IMR-90 (cell line): ENCODE data around the gene SH2B3. TPM values are rescaled to one million over a fixed set of nuclear protein-coding genes. Genes with fewer than 3 reads are reported as not detected.

Experiments
- ATAC-seq: fragments of 200-7000 bp; cut with Tn5 transposase; 2 replicates; pipeline ENCODE4 v1.9.1; 2020; ENCODE audit warnings: low read depth, mild to moderate bottlenecking, moderate library complexity
- BruUV-seq: library from RNA; stranded (reverse); fragments of 400-500 nt; replicated peaks from 2 replicates; lab custom pipeline; 2021; lab: Mats Ljungman, UMichigan
- CTCF ChIA-PET: fragments of 300-600 bp; formaldehyde crosslinking; extraction: SDS; loops from one replicate; lab custom pipeline; 2021; ENCODE audit warnings: antibody characterized with exemption; lab: Yijun Ruan, JAX
- POLR2A ChIA-PET: fragments of 300-600 bp; sonication (Branson Sonifier 250); formaldehyde crosslinking; loops from one replicate; lab custom pipeline; 2022; ENCODE audit warnings: antibody characterized with exemption; ENCODE audit not compliant: unreplicated experiment; lab: Charles Lee
- DNase-seq: peaks from one replicate; pipeline ENCODE4 v3.0.0; 2013
- H2AFZ ChIP-seq: replicated peaks from 2 replicates; pipeline ENCODE3; 2013; ENCODE audit warnings: low read length, mild to moderate bottlenecking; ENCODE audit not compliant: poor library complexity
- H2AK5ac ChIP-seq: 2 replicates; pipeline ENCODE4 v1.6.1; 2013; ENCODE audit warnings: low read depth, low read length, inconsistent platforms
- H2AK9ac ChIP-seq: replicated peaks from 2 replicates; pipeline ENCODE3; 2013; ENCODE audit warnings: mild to moderate bottlenecking, low read depth, low read length, moderate library complexity; ENCODE audit not compliant: poor library complexity
- H2BK120ac ChIP-seq: 2 replicates; pipeline ENCODE4 v1.6.1; 2013; ENCODE audit warnings: low read depth, low read length, inconsistent platforms
- H2BK15ac ChIP-seq: 3 replicates; pipeline ENCODE4 v1.6.1; 2013; ENCODE audit warnings: low read depth, low read length, inconsistent platforms
- H2BK20ac ChIP-seq: 2 replicates; pipeline ENCODE4 v1.6.1; 2013; ENCODE audit warnings: low read depth, mild to moderate bottlenecking, inconsistent platforms, low read length, moderate library complexity
- H2BK5ac ChIP-seq: 2 replicates; pipeline ENCODE4 v1.6.1; 2013; ENCODE audit warnings: mild to moderate bottlenecking, low read depth, low read length, inconsistent platforms; ENCODE audit not compliant: poor library complexity, severe bottlenecking
- H3K14ac ChIP-seq: replicated peaks from 2 replicates; pipeline ENCODE4 v1.6.1; 2013; ENCODE audit warnings: low read depth, low read length, inconsistent platforms
- H3K18ac ChIP-seq: 2 replicates; pipeline ENCODE4 v1.6.1; 2013; ENCODE audit warnings: low read depth, low read length, control low read depth
- H3K23ac ChIP-seq: 2 replicates; pipeline ENCODE4 v1.6.1; 2013; ENCODE audit warnings: low read depth, low read length, inconsistent platforms
- H3K27ac ChIP-seq: 2 replicates; pipeline ENCODE4 v1.5.1; 2013; ENCODE audit warnings: mild to moderate bottlenecking, control low read depth, low read length; ENCODE audit not compliant: insufficient read depth
- H3K27me3 ChIP-seq: 2 replicates; pipeline ENCODE4 v1.6.1; 2013; ENCODE audit warnings: low read length; ENCODE audit not compliant: control insufficient read depth, insufficient read depth
- H3K36me3 ChIP-seq: 2 replicates; pipeline ENCODE4 v1.6.1; 2013; ENCODE audit warnings: low read length, mixed read lengths; ENCODE audit not compliant: control insufficient read depth, insufficient read depth
- H3K4ac ChIP-seq: 2 replicates; pipeline ENCODE4 v1.6.1; 2013; ENCODE audit warnings: low read depth, low read length, inconsistent platforms
- H3K4me1 ChIP-seq: 2 replicates; pipeline ENCODE4 v1.6.1; 2013; ENCODE audit warnings: low read length, mixed read lengths; ENCODE audit not compliant: control insufficient read depth, insufficient read depth
- H3K4me2 ChIP-seq: 2 replicates; pipeline ENCODE4 v1.6.1; 2013; ENCODE audit warnings: low read depth, mild to moderate bottlenecking, control low read depth, low read length, moderate library complexity
- H3K4me3 ChIP-seq: 2 replicates; pipeline ENCODE4 v1.5.1; 2013; ENCODE audit warnings: low read depth, mild to moderate bottlenecking, control low read depth, low read length, moderate library complexity; ENCODE audit not compliant: insufficient read depth
- H3K56ac ChIP-seq: 2 replicates; pipeline ENCODE4 v1.6.1; 2013; ENCODE audit warnings: low read length, inconsistent platforms; ENCODE audit not compliant: insufficient read depth; ENCODE audit errors: extremely low read depth
- H3K79me1 ChIP-seq, 2 experiments: 2 replicates each; pipeline ENCODE4 v1.6.1; 2013; ENCODE audit warnings: low read length in 2 of 2, inconsistent platforms in 1 of 2, low read depth in 1 of 2
- H3K9ac ChIP-seq: 2 replicates; pipeline ENCODE4 v1.6.1; 2013; ENCODE audit warnings: low read depth, low read length, control low read depth
- H3K9me1 ChIP-seq: 2 replicates; pipeline ENCODE4 v1.6.1; 2013; ENCODE audit warnings: low read length, inconsistent platforms; ENCODE audit not compliant: insufficient read depth
- H3K9me3 ChIP-seq: 2 replicates; pipeline ENCODE4 v1.6.1; 2013; ENCODE audit warnings: low read length; ENCODE audit not compliant: control insufficient read depth, insufficient read depth
- H4K20me1 ChIP-seq: 2 replicates; pipeline ENCODE4 v1.6.1; 2013; ENCODE audit warnings: low read length, inconsistent platforms; ENCODE audit not compliant: insufficient read depth
- H4K5ac ChIP-seq: 2 replicates; pipeline ENCODE4 v1.6.1; 2013; ENCODE audit warnings: mild to moderate bottlenecking, low read depth, low read length, control low read depth
- H4K8ac ChIP-seq, 2 experiments: 2 replicates each; pipeline ENCODE4 v1.6.1; 2013; ENCODE audit warnings: low read depth in 2 of 2, low read length in 2 of 2, control low read depth in 1 of 2, inconsistent platforms in 1 of 2
- H4K91ac ChIP-seq: 2 replicates; pipeline ENCODE4 v1.6.1; 2013; ENCODE audit warnings: low read depth, low read length, inconsistent platforms; ENCODE audit not compliant: insufficient read depth
- BHLHE40 ChIP-seq: fragments of 150-350 bp; IDR thresholded peaks from 2 replicates; pipeline ENCODE4 v1.6.1; 2016; ENCODE audit warnings: mild to moderate bottlenecking, low read depth, low read length
- CEBPB ChIP-seq: IDR thresholded peaks from 2 replicates; pipeline ENCODE4 v1.6.1; 2012; ENCODE audit warnings: low read depth, low read length, improper control_type of control experiment
- CHD1 ChIP-seq: IDR thresholded peaks from 2 replicates; pipeline ENCODE4 v1.6.1; 2012; ENCODE audit warnings: low read depth, low read length, improper control_type of control experiment
- FOS ChIP-seq: fragments of 150-350 bp; IDR thresholded peaks from 2 replicates; pipeline ENCODE4 v1.6.1; 2016; ENCODE audit warnings: low read depth, low read length
- MAFK ChIP-seq: IDR thresholded peaks from 2 replicates; pipeline ENCODE4 v1.6.1; 2012; ENCODE audit warnings: low read depth, low read length, improper control_type of control experiment
- MAZ ChIP-seq: IDR thresholded peaks from 2 replicates; pipeline ENCODE4 v1.6.1; 2012; ENCODE audit warnings: low read depth, mild to moderate bottlenecking, low read length, improper control_type of control experiment, moderate library complexity, borderline replicate concordance
- NFE2L2 ChIP-seq: fragments of 150-350 bp; IDR thresholded peaks from 2 replicates; pipeline ENCODE4 v1.6.1; 2016; ENCODE audit warnings: low read depth, mild to moderate bottlenecking, low read length
- POLR2A ChIP-seq: IDR thresholded peaks from 2 replicates; pipeline ENCODE4 v1.6.1; 2012; ENCODE audit warnings: mild to moderate bottlenecking, low read depth, low read length
- RAD21 ChIP-seq: IDR thresholded peaks from 2 replicates; pipeline ENCODE4 v1.6.1; 2012; ENCODE audit warnings: low read length, improper control_type of control experiment
- RCOR1 ChIP-seq: IDR thresholded peaks from 2 replicates; pipeline ENCODE4 v1.6.1; 2012; ENCODE audit warnings: mild to moderate bottlenecking, low read length, improper control_type of control experiment; ENCODE audit not compliant: insufficient replicate concordance
- RFX5 ChIP-seq: IDR thresholded peaks from 2 replicates; pipeline ENCODE4 v1.8.0; 2012; ENCODE audit warnings: low read depth, mild to moderate bottlenecking, low read length, moderate library complexity
- SMC3 ChIP-seq: fragments of 150-350 bp; IDR thresholded peaks from 2 replicates; pipeline ENCODE4 v1.6.1; 2016; ENCODE audit warnings: low read depth, mild to moderate bottlenecking, antibody characterized with exemption, low read length, moderate library complexity
- WGBS, 2 experiments: methylation state at CpG; one replicate each; pipeline versions ENCODE4 v1.1.5 to v1.1.7; 2013; ENCODE audit warnings: missing lambda C conversion rate in 2 of 2; ENCODE audit not compliant: insufficient read length in 1 of 2; ENCODE audit errors: extremely low coverage in 2 of 2; 5-methylcytosine and 5-hydroxymethylcytosine counted together
- dilution Hi-C: fragments of 300-500 bp; cut with HindIII; formaldehyde crosslinking; loops from one replicate; pipeline ENCODE4 v1.14.3; 2018; ENCODE audit warnings: low sequenced_read_pairs; ENCODE audit not compliant: unreplicated experiment
- in situ Hi-C: fragments of 300-500 bp; cut with MboI; formaldehyde crosslinking; loops from 3 replicates; pipeline ENCODE4 v1.14.3; 2019; ENCODE audit warnings: low sequenced_read_pairs, inconsistent platforms, mixed read lengths
- intact Hi-C: fragments of 100-400 bp; cut with micrococcal nuclease; formaldehyde crosslinking; loops from 2 replicates; pipeline ENCODE4 v1.10.0; 2022
- polyA plus RNA-seq, 3 experiments: library from polyadenylated mRNA; depleted of rRNA; stranded (reverse); fragments of >200 nt; gene quantifications; 2 replicates each; pipeline ENCODE4 v1.2.3, GENCODE V29; 2012; ENCODE audit warnings: low replicate concordance in 1 of 3
- total RNA-seq: library from RNA; depleted of rRNA; stranded (reverse); fragments of >200 nt; gene quantifications from 2 replicates; pipeline ENCODE4 v1.2.3, GENCODE V29; 2012
- TF ChIP-seq, protein P1 (sequence below): fragments of 150-350 bp; IDR thresholded peaks from 2 replicates; pipeline ENCODE4 v1.6.1; 2016; ENCODE audit warnings: low read depth, mild to moderate bottlenecking, low read length, moderate library complexity, borderline replicate concordance
- TF ChIP-seq, protein P2 (sequence below): fragments of 150-350 bp; IDR thresholded peaks from 2 replicates; pipeline ENCODE4 v1.6.1; 2017; ENCODE audit warnings: mild to moderate bottlenecking, antibody characterized with exemption, low read length, low read depth
- TF ChIP-seq, protein P3 (sequence below): conservative IDR thresholded peaks from 2 replicates; pipeline ENCODE4 v1.5.1; 2012; ENCODE audit warnings: mild to moderate bottlenecking, low read depth, low read length, improper control_type of control experiment

The SH2B3 gene
- total and polyA plus RNA-seq, 2 of the 4 experiments (the other 2 are of a cell fraction), result 9.3 to 20.2 TPM

DNA sequence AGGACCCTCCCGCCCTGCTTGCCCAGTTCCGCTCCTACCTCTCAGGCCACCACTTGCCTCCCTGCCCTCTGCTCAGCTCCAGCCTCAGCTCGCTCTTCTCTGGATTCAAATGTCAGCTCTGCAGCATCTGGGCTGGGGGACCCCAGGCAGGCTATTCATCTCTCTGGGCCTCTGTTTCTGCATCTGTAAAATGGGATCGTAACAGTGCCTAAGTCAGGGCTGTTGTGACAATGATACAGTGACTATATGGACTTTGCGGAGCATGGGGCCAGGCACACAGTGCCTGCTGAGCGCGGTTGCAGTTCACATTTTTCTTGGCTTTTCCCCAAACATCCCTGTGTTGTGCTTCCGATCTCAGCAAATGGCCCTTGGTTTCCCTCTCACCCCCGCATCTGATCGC is 39.6 kb upstream of the SH2B3 start:
- TF ChIP-seq CEBPB, result no peak
- TF ChIP-seq, protein P1, sequence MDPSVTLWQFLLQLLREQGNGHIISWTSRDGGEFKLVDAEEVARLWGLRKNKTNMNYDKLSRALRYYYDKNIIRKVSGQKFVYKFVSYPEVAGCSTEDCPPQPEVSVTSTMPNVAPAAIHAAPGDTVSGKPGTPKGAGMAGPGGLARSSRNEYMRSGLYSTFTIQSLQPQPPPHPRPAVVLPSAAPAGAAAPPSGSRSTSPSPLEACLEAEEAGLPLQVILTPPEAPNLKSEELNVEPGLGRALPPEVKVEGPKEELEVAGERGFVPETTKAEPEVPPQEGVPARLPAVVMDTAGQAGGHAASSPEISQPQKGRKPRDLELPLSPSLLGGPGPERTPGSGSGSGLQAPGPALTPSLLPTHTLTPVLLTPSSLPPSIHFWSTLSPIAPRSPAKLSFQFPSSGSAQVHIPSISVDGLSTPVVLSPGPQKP, result no peak
- TF ChIP-seq MAFK, result no peak
- TF ChIP-seq RAD21, result no peak
- no peak for TF ChIP-seq FOS
- TF ChIP-seq, protein P2, sequence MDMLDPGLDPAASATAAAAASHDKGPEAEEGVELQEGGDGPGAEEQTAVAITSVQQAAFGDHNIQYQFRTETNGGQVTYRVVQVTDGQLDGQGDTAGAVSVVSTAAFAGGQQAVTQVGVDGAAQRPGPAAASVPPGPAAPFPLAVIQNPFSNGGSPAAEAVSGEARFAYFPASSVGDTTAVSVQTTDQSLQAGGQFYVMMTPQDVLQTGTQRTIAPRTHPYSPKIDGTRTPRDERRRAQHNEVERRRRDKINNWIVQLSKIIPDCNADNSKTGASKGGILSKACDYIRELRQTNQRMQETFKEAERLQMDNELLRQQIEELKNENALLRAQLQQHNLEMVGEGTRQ, result no peak
- no peak for TF ChIP-seq NFE2L2
- TF ChIP-seq BHLHE40, result no peak
- TF ChIP-seq RCOR1, result no peak
- no peak for TF ChIP-seq SMC3
- no peak for TF ChIP-seq POLR2A
- TF ChIP-seq CHD1, result no peak
- TF ChIP-seq, protein P3, sequence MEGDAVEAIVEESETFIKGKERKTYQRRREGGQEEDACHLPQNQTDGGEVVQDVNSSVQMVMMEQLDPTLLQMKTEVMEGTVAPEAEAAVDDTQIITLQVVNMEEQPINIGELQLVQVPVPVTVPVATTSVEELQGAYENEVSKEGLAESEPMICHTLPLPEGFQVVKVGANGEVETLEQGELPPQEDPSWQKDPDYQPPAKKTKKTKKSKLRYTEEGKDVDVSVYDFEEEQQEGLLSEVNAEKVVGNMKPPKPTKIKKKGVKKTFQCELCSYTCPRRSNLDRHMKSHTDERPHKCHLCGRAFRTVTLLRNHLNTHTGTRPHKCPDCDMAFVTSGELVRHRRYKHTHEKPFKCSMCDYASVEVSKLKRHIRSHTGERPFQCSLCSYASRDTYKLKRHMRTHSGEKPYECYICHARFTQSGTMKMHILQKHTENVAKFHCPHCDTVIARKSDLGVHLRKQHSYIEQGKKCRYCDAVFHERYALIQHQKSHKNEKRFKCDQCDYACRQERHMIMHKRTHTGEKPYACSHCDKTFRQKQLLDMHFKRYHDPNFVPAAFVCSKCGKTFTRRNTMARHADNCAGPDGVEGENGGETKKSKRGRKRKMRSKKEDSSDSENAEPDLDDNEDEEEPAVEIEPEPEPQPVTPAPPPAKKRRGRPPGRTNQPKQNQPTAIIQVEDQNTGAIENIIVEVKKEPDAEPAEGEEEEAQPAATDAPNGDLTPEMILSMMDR, result no peak
- no peak for TF ChIP-seq RFX5
- TF ChIP-seq MAZ, result no peak
- WGBS, 2 experiments, result no CpG with 5 or more reads among the region's 10 CpGs
- no peak overlapping the region for H2AK9ac ChIP-seq
- no peak overlapping the region for H3K4me3 ChIP-seq
- H4K91ac ChIP-seq, result no peak overlapping the region
- peaks cover 17% of the 10 kb centered on the region for H3K36me3 ChIP-seq
- H4K8ac ChIP-seq, result no peak overlapping the region
- H3K4ac ChIP-seq, result no peak overlapping the region
- H3K56ac ChIP-seq, result no peak overlapping the region
- intact Hi-C loops (no loop called here), in situ Hi-C loops (no loop called here), dilution Hi-C loops (no loop called here)
- H4K20me1 ChIP-seq, result no peaks in the 10 kb centered on the region
- H4K5ac ChIP-seq, result no peak overlapping the region
- H3K79me1 ChIP-seq, result peaks cover 11 to 36% of the 10 kb centered on the region in 2 experiments; a peak in 3 of 4 replicates
- no TSS peak for BruUV-seq
- H2AFZ ChIP-seq, result no peak overlapping the region
- no peak overlapping the region for H3K27ac ChIP-seq
- H3K23ac ChIP-seq, result no peak overlapping the region
- H2AK5ac ChIP-seq, result no peak overlapping the region
- DNase-seq (no peak), ATAC-seq (no peak)
- CTCF ChIA-PET, result interaction anchor here (0.6 kb wide), 1 partner anchor 38 kb away, joined by 3 read pairs; no protein-coding TSS in a partner anchor
- no peak overlapping the region for H3K4me2 ChIP-seq
- no peak overlapping the region for H3K14ac ChIP-seq
- H2BK20ac ChIP-seq, result no peak overlapping the region
- H3K4me1 ChIP-seq, result peaks cover 4% of the 10 kb centered on the region
- no peak overlapping the region for H3K18ac ChIP-seq
- POLR2A ChIA-PET, result no interaction called here
- no peaks in the 10 kb centered on the region for H3K27me3 ChIP-seq
- peaks cover 6% of the 10 kb centered on the region; the same call in 1 of the 2 replicates for H3K9me1 ChIP-seq
- no peak overlapping the region for H2BK120ac ChIP-seq
- no peak overlapping the region for H3K9ac ChIP-seq
- H3K9me3 ChIP-seq, result no peaks in the 10 kb centered on the region
- no peak overlapping the region for H2BK5ac ChIP-seq
- no peak overlapping the region for H2BK15ac ChIP-seq
